HFFc6 (cell line): Measurements from ENCODE around the gene MITF. TPM values are rescaled to one million over a fixed set of nuclear protein-coding genes. Genes with fewer than 3 reads are reported as not detected.
"Not testable (repeated sequence)": the region's sequence is repeated elsewhere in the genome, so short reads cannot be mapped to it uniquely, and the experiment has no call there.

ENCODE experiments used
- DNase-seq: peaks from one replicate; pipeline ENCODE4 v3.0.0-alpha.2; 2018
- H3K27ac Mint-ChIP-seq: 2 replicates; pipeline ENCODE4 v1.8.0; 2020; ENCODE audit warnings: mild to moderate bottlenecking, mixed read lengths
- H3K27me3 Mint-ChIP-seq: 2 replicates; pipeline ENCODE4 v1.8.0; 2021; ENCODE audit warnings: mild to moderate bottlenecking, moderate library complexity, mixed read lengths; ENCODE audit not compliant: insufficient read depth
- H3K36me3 Mint-ChIP-seq: 2 replicates; pipeline ENCODE4 v1.8.0; 2021; ENCODE audit warnings: low read depth, mixed read lengths
- H3K4me1 Mint-ChIP-seq: 2 replicates; pipeline ENCODE4 v1.8.0; 2020; ENCODE audit warnings: low read depth, mixed read lengths
- H3K4me3 Mint-ChIP-seq: 2 replicates; pipeline ENCODE4 v1.8.0; 2020; ENCODE audit warnings: mild to moderate bottlenecking, moderate library complexity, mixed read lengths
- H3K9me3 Mint-ChIP-seq: 2 replicates; pipeline ENCODE4 v1.8.0; 2020; ENCODE audit warnings: mild to moderate bottlenecking, mixed read lengths
- total RNA-seq, 6 experiments: library from RNA; stranded (reverse); fragmentation: NEBNext Ultra II Directional; extraction: Animal tissue kit (Norgen Biotek cat#: 25700); gene quantifications; 2 replicates in 1 of 6; 3 replicates in 5 of 6; pipeline ENCODE4 v1.2.3, GENCODE V29; 2021
- TF ChIP-seq, protein P1 (sequence below): fragments of 200-600 bp; sonication (generic); IDR thresholded peaks from 2 replicates; pipeline ENCODE4 v1.5.0; 2021; ENCODE audit warnings: antibody characterized with exemption, mild to moderate bottlenecking

MITF gene
- total RNA-seq, 6 experiments from 2014 or later: 23.3 to 38.2 (median 25.7) TPM

DNA sequence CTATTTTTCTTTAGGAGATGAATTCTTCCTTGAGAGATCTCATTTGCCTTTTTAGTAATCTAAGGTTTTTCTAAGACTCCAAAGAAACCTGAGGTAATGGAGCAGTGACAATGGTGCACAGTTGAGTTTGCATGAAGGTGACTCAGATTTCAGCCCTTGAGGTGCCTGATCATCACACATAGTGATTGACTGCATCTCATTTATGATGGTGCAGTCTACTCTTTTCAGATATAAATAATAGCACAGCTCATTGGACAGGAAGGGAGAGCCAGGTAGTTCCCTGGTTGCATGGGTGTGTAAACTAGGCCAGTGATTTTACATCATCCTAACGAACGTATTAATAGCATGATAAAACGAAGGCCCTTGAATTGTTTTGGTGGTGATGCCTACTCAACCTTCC is 174.2 kb downstream of the MITF start:
- DNase-seq: no peak
- Mint-ChIP-seq H3K27me3 (no peaks in the 10 kb centered on the region), H3K4me1 (no peaks in the 10 kb centered on the region), H3K4me3 (no peak overlapping the region), H3K9me3 (peaks cover 10% of the 10 kb centered on the region), H3K27ac (no peak overlapping the region), H3K36me3 (peaks cover 12% of the 10 kb centered on the region)
- TF ChIP-seq, protein P1, sequence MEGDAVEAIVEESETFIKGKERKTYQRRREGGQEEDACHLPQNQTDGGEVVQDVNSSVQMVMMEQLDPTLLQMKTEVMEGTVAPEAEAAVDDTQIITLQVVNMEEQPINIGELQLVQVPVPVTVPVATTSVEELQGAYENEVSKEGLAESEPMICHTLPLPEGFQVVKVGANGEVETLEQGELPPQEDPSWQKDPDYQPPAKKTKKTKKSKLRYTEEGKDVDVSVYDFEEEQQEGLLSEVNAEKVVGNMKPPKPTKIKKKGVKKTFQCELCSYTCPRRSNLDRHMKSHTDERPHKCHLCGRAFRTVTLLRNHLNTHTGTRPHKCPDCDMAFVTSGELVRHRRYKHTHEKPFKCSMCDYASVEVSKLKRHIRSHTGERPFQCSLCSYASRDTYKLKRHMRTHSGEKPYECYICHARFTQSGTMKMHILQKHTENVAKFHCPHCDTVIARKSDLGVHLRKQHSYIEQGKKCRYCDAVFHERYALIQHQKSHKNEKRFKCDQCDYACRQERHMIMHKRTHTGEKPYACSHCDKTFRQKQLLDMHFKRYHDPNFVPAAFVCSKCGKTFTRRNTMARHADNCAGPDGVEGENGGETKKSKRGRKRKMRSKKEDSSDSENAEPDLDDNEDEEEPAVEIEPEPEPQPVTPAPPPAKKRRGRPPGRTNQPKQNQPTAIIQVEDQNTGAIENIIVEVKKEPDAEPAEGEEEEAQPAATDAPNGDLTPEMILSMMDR: no peak

DNA sequence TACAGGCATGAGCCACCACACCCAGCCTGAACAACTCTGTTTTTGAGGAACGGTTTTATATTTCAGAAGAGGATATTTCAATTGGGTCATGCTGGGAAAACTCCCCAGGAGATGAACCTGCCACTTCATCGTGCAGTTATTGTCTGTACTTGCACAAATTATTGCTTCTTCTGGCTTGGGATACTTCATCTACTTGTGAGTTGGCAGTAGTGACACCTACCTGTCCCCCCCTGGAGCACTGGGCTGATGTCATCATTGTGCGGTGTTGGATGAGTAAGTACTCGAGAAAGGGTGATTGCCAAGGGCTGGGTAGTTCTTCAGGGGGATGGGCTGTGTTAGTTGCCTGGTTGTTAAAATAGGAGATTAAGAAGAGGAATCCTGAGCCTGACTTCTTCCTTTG is 175.1 kb downstream of the MITF start:
- H3K36me3 Mint-ChIP-seq: peaks cover 8% of the 10 kb centered on the region
- H3K4me3 Mint-ChIP-seq: no peak overlapping the region
- TF ChIP-seq, protein P1: no peak
- H3K9me3 Mint-ChIP-seq: peaks cover 4% of the 10 kb centered on the region
- no peak for DNase-seq
- no peaks in the 10 kb centered on the region for H3K27me3 Mint-ChIP-seq
- no peak overlapping the region for H3K27ac Mint-ChIP-seq
- H3K4me1 Mint-ChIP-seq: no peaks in the 10 kb centered on the region

DNA sequence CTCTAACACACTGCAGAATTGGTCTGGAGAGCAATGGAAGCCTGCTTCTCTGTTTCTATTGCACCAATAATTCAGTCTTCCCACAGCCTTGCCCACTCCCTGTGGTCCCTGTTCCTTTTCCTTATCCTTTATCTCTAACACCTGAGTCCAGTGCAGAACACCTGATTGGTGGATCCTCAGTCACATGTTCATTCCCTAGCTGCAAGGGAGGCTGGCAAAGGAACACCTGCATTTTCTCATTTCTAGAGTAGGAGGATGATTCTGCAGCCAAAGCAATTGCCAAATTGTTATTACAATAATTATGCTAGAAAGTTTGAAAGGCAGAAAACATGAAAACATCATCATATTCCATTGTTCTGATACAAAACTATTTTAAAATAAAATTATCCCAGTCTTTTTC is 176.5 kb downstream of the MITF start:
- H3K9me3 Mint-ChIP-seq: no peaks in the 10 kb centered on the region
- H3K4me1 Mint-ChIP-seq: no peaks in the 10 kb centered on the region
- no peak overlapping the region for H3K27ac Mint-ChIP-seq
- no peaks in the 10 kb centered on the region; the same call in 1 of the 2 replicates for H3K27me3 Mint-ChIP-seq
- TF ChIP-seq, protein P1: no peak
- no peak overlapping the region for H3K4me3 Mint-ChIP-seq
- H3K36me3 Mint-ChIP-seq: 0 out of 2 replicates have a peak, but pooled peaks cover 9% of the 10 kb centered on the region
- no peak for DNase-seq

DNA sequence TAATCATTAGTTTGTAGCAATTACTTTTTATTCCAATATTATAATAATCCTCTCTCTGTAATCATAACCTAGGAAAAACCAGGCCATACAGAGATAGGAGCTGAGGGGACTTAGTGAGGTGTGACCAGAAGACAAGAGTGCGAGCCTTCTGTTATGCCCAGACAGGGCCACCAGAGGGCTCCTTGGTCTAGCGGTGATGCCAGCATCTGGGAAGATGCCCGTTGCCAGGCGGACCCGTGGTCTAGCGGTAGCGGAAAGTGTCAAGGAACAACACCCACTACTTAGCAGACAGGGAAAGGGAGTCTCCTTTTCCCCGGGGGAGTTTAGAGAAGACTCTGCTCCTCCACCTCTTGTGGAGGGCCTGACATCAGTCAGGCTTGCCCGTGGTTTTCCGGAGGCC is 180.7 kb downstream of the MITF start:
- TF ChIP-seq, protein P1: peak; percentile 43

DNA sequence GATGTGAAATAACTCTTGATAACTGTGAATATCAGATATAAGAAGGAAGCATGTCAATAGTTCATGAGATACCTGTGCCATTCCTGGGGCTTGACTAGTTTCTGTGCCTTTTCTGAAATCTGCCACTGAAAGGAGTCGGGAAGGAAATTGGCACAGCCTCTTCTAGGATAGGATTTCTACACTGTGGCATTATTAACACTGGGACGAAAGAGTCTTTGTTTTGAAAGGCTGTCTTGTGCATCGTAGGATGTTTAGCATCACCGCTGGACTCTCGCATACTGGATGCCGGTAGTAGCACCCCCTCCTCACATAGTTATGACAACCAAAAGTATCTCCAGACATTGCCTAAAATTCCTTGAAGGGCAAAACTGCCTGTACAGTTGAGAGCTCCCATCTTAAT is 182.4 kb downstream of the MITF start:
- H3K36me3 Mint-ChIP-seq: peaks cover 12% of the 10 kb centered on the region; the same call in 1 of the 2 replicates
- H3K4me1 Mint-ChIP-seq: peaks cover 34% of the 10 kb centered on the region
- no peak overlapping the region for H3K27ac Mint-ChIP-seq
- DNase-seq: no peak
- H3K9me3 Mint-ChIP-seq: no peaks in the 10 kb centered on the region
- TF ChIP-seq, protein P1: no peak
- no peaks in the 10 kb centered on the region; the same call in none of the 2 replicates for H3K27me3 Mint-ChIP-seq
- H3K4me3 Mint-ChIP-seq: no peak overlapping the region

More for the DNA sequence above, 180.7 kb downstream of the MITF start:
- H3K4me3 Mint-ChIP-seq, H3K9me3 Mint-ChIP-seq, H3K27ac Mint-ChIP-seq, H3K27me3 Mint-ChIP-seq, DNase-seq: not testable (repeated sequence)
- Mint-ChIP-seq H3K36me3 (peaks cover 12% of the 10 kb centered on the region; the same call in 1 of the 2 replicates), H3K4me1 (peaks cover 18% of the 10 kb centered on the region)
